Progenitor cell of endocrine pancreas (in vitro differentiated cells): Measurements from ENCODE around the gene RUNX1. TPM values are rescaled to one million over a fixed set of nuclear protein-coding genes. Genes with fewer than 3 reads are reported as not detected.

Source experiments
- DNase-seq: peaks from one replicate; pipeline ENCODE4 v3.0.0; 2021; ENCODE audit warnings: low spot score; ENCODE audit not compliant: unreplicated experiment
- H3K27ac Mint-ChIP-seq: 2 replicates; pipeline ENCODE4 v1.8.0; 2021; ENCODE audit warnings: mild to moderate bottlenecking, moderate library complexity, mixed read lengths
- H3K27me3 Mint-ChIP-seq: 2 replicates; pipeline ENCODE4 v1.8.0; 2021; ENCODE audit warnings: mixed read lengths
- H3K36me3 Mint-ChIP-seq: 2 replicates; pipeline ENCODE4 v1.8.0; 2022; ENCODE audit warnings: mixed read lengths; ENCODE audit not compliant: insufficient read depth
- H3K4me1 Mint-ChIP-seq: 2 replicates; pipeline ENCODE4 v1.8.0; 2021; ENCODE audit warnings: low read depth, mixed read lengths
- H3K4me3 Mint-ChIP-seq: 2 replicates; pipeline ENCODE4 v1.8.0; 2021; ENCODE audit warnings: low read depth, mild to moderate bottlenecking, moderate library complexity, mixed read lengths
- H3K9me3 Mint-ChIP-seq: 2 replicates; pipeline ENCODE4 v1.8.0; 2021; ENCODE audit warnings: low read depth, mixed read lengths
- total RNA-seq: library from RNA; stranded (reverse); gene quantifications from 2 replicates; pipeline ENCODE4 v1.2.1, GENCODE V29; 2021
- TF ChIP-seq, protein P1 (sequence below): fragments of 200-600 bp; sonication (generic); IDR thresholded peaks from one replicate; pipeline ENCODE4 v1.5.0; 2021; ENCODE audit warnings: antibody characterized with exemption, mild to moderate bottlenecking; ENCODE audit not compliant: unreplicated experiment

RUNX1 gene
- total RNA-seq, 1 donor from 2014 or later: 7.1 TPM

DNA sequence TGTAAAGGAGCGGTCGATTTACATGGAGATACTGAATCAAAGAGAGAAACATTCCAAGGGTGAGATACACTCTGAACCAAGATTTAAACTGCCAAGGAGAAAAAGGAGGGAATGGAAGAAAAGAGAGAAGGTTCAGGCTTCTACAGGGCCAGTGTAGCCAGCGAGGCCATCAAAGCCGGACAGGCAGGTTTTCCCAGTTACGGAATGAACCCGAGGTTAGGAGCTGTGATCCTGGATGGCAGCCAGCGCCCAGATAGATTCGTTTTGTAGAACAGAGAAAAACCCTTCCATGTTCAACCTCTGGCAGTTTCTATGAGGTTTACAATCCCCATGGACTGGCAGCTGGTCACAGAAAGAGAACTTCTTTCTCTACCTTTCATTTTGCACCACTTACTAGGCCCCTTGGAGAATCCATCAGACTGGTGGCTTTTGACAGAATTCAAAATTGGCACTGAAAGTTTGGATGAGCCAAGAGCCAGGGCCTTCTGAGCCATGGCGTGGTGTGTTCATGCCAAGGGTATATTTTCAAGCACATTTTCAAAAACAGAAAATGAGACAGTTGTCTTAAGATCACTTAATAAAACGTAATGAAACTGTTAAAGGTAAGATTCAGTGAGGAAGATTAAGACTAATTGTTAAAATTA is 171.5 kb downstream of the RUNX1 start:
- Mint-ChIP-seq H3K4me3 (peak overlapping the region; percentile 2), H3K27ac (peak overlapping the region; percentile 86), H3K36me3 (peaks cover 2% of the 10 kb centered on the region), H3K27me3 (peaks cover 20% of the 10 kb centered on the region), H3K4me1 (peaks cover 22% of the 10 kb centered on the region), H3K9me3 (no peaks in the 10 kb centered on the region)
- TF ChIP-seq, protein P1, sequence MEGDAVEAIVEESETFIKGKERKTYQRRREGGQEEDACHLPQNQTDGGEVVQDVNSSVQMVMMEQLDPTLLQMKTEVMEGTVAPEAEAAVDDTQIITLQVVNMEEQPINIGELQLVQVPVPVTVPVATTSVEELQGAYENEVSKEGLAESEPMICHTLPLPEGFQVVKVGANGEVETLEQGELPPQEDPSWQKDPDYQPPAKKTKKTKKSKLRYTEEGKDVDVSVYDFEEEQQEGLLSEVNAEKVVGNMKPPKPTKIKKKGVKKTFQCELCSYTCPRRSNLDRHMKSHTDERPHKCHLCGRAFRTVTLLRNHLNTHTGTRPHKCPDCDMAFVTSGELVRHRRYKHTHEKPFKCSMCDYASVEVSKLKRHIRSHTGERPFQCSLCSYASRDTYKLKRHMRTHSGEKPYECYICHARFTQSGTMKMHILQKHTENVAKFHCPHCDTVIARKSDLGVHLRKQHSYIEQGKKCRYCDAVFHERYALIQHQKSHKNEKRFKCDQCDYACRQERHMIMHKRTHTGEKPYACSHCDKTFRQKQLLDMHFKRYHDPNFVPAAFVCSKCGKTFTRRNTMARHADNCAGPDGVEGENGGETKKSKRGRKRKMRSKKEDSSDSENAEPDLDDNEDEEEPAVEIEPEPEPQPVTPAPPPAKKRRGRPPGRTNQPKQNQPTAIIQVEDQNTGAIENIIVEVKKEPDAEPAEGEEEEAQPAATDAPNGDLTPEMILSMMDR: no peak
- no peak for DNase-seq

DNA sequence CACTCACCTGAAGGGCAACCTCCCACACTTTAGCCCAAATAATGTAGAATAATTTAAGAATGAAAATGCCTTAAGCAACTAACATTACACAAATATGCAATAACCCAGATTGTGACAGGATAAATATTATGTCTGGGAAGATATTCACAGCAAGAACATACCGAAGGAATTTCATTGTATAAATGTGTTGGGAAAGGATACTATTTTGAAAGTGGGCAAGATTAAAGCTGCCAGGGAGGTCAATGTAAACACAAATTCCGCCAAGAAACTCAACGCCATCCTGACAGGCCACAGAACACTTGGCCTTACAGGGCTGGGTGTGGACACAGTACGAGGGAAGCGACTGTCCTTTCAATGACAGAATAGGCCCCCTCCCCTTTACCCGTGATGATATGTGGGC is 173.3 kb downstream of the RUNX1 start:
- H3K9me3 Mint-ChIP-seq: no peaks in the 10 kb centered on the region
- H3K4me3 Mint-ChIP-seq: no peak overlapping the region
- H3K27ac Mint-ChIP-seq: no peak overlapping the region
- TF ChIP-seq, protein P1: no peak
- H3K27me3 Mint-ChIP-seq: peaks cover 11% of the 10 kb centered on the region
- DNase-seq: no peak
- peaks cover 2% of the 10 kb centered on the region for H3K36me3 Mint-ChIP-seq
- peaks cover 24% of the 10 kb centered on the region for H3K4me1 Mint-ChIP-seq

DNA sequence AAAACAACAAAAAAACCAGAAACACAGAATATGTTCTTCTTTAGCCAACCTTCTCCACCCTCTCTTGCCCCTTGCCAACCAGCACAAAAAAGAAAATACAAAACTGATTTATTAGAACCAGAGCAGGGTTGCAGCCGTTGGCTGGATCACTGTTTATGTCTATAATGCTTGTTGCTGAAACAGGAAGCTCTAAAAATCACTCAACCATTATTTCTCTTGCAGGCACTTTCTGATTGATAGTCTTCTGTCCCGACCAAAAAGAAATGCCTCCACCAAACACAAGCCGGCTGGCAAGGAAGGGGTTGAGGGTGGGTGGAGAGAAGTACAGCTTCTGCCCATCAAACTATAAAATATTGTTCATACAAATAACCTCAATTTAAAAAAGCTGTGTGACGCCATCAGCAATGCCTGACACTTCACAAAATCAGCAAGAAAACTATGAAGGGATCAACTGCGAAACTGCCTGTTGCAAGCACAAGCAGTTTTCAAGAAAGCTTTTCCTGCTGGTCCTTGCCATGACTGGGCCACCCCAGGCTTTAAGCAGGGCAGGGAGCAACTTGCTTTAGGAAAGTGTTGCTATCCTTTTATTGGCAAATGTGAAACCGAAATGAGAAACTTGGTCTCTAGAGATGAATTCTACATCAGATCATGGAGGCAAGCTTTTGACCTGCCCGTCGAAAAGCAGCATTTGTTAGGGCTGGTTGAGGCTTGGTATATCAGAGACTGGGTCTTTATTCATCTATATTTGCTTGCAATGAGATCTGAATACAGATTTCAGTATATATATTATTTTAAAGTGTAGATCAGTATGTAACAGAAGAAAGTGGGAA is 174.2 kb downstream of the RUNX1 start:
- peaks cover 2% of the 10 kb centered on the region for H3K36me3 Mint-ChIP-seq
- DNase-seq: no peak

DNA sequence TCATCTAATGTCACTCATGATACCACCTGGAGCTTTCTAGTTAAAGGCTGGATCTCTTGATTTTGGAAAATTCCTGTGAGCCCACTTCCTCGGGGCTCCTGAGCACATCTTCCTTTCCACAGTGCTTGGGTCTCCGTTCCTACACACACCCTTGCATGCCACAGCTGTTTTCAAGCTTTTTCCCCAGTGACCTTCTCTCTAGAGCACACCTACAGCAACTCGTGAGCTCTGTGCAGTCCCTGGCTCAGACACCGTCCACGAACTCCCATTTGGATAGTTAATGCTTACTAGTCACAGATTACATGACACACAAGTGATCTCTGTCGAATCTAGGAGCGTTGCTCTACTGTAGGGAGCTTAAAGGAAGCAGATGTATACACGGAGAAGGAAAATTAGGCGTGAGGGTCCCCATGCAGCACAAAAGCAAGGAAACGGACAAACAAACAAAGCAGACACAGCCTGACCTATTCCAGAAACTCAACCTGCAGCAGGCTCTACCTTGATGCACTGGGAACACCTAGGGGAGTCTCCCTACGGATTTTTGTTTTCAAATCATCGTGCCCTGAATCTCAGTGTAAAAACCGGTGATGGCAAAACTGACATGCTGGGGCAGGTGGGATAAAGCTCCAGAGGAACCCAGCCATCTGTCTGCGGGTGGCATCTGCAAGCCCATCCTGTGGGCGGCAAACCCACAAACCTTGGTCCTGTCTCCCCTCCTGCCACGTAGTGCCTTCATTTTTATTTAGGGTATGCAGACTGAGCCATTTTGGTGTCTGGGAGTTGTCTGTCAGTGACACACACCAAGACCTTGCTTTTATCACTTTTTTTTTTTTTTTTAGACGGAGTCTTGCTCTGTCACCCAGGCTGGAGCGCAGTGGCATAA is 177.8 kb downstream of the RUNX1 start:
- DNase-seq: no peak

More for the DNA sequence above, 174.2 kb downstream of the RUNX1 start:
- Mint-ChIP-seq H3K27ac (no peak overlapping the region), H3K4me3 (no peak overlapping the region), H3K27me3 (peaks cover 11% of the 10 kb centered on the region), H3K9me3 (no peaks in the 10 kb centered on the region), H3K4me1 (peaks cover 24% of the 10 kb centered on the region)
- TF ChIP-seq, protein P1: no peak

More for the DNA sequence above, 177.8 kb downstream of the RUNX1 start:
- Mint-ChIP-seq H3K27me3 (peaks cover 22% of the 10 kb centered on the region), H3K27ac (no peak overlapping the region), H3K4me1 (peaks cover 19% of the 10 kb centered on the region), H3K4me3 (no peak overlapping the region), H3K36me3 (peaks cover 2% of the 10 kb centered on the region), H3K9me3 (no peaks in the 10 kb centered on the region)
- TF ChIP-seq, protein P1: no peak
